DOHH2 (cell line): Measurements from ENCODE around the gene CHD9.
"Not testable (repeated sequence)": the region's sequence is repeated elsewhere in the genome, so short reads cannot be mapped to it uniquely, and the experiment has no call there.

Source experiments
- H3F3A ChIP-seq: fragments of 200-600 bp; sonication (generic), shearing (Covaris generic); 2 replicates; pipeline ENCODE4 v1.6.0; 2016; ENCODE audit warnings: antibody characterized with exemption, mild to moderate bottlenecking; ENCODE audit not compliant: control insufficient read depth, insufficient read depth
- H3K27ac ChIP-seq: fragments of 200-600 bp; sonication (generic); 2 replicates; pipeline ENCODE4 v1.5.1; 2014; ENCODE audit warnings: low read depth, mild to moderate bottlenecking, low read length, moderate library complexity
- H3K27me3 ChIP-seq: fragments of 200-600 bp; sonication (generic); 2 replicates; pipeline ENCODE4 v1.6.1; 2014; ENCODE audit warnings: mild to moderate bottlenecking, low read length, mixed read lengths; ENCODE audit not compliant: control insufficient read depth
- H3K36me3 ChIP-seq: fragments of 200-600 bp; sonication (generic); 2 replicates; pipeline ENCODE4 v1.6.1; 2014; ENCODE audit warnings: mild to moderate bottlenecking, low read length, moderate library complexity, mixed read lengths; ENCODE audit not compliant: control insufficient read depth
- H3K4me1 ChIP-seq: fragments of 200-600 bp; sonication (generic); 2 replicates; pipeline ENCODE4 v1.6.1; 2014; ENCODE audit warnings: mild to moderate bottlenecking, low read length, mixed read lengths; ENCODE audit not compliant: control insufficient read depth
- H3K4me2 ChIP-seq: fragments of 200-600 bp; sonication (generic); 2 replicates; pipeline ENCODE4 v1.6.0; 2014; ENCODE audit warnings: mild to moderate bottlenecking, low read length, moderate library complexity
- H3K4me3 ChIP-seq: fragments of 200-600 bp; sonication (generic); 2 replicates; pipeline ENCODE4 v1.5.1; 2014; ENCODE audit warnings: mild to moderate bottlenecking, low read length, mixed read lengths
- H3K79me2 ChIP-seq: fragments of 200-600 bp; sonication (generic); 2 replicates; pipeline ENCODE4 v1.6.1; 2014; ENCODE audit warnings: mild to moderate bottlenecking, low read length, mixed read lengths; ENCODE audit not compliant: control insufficient read depth
- H3K9me2 ChIP-seq: fragments of 200-600 bp; sonication (generic); replicated peaks from 2 replicates; pipeline ENCODE4 v1.6.1; 2014; ENCODE audit warnings: mild to moderate bottlenecking, low read length, mixed read lengths; ENCODE audit not compliant: control insufficient read depth
- H3K9me3 ChIP-seq: fragments of 200-600 bp; sonication (generic); 2 replicates; pipeline ENCODE4 v1.6.1; 2014; ENCODE audit warnings: antibody characterized with exemption, low read length, mixed read lengths; ENCODE audit not compliant: control insufficient read depth, insufficient read depth
- H4K20me1 ChIP-seq: fragments of 200-600 bp; sonication (generic); 2 replicates; pipeline ENCODE4 v1.6.0; 2014; ENCODE audit warnings: low read depth, mild to moderate bottlenecking, antibody characterized with exemption, low read length, moderate library complexity; ENCODE audit not compliant: control insufficient read depth, insufficient read depth
- CTCF ChIP-seq: fragments of 200-600 bp; sonication (generic); IDR thresholded peaks from one replicate; pipeline ENCODE4 v1.5.1; 2014; ENCODE audit warnings: antibody characterized with exemption, mild to moderate bottlenecking, low read depth, low read length; ENCODE audit not compliant: poor library complexity, severe bottlenecking
- EZH2phosphoT487 ChIP-seq: fragments of 200-600 bp; sonication (generic); IDR thresholded peaks from 2 replicates; pipeline ENCODE4 v1.6.1; 2017; ENCODE audit warnings: borderline replicate concordance, mild to moderate bottlenecking, antibody characterized with exemption, low read length, moderate library complexity, mixed read lengths

The CHD9 gene

GRCh38 chr16:53043986-53044601 lies 10.7 kb upstream of the CHD9 start:
- Histone ChIP-seq H3F3A (no peaks in the 10 kb centered on the region), H4K20me1 (no peaks in the 10 kb centered on the region), H3K36me3 (no peaks in the 10 kb centered on the region), H3K4me2 (no peak overlapping the region), H3K9me2 (no peaks in the 10 kb centered on the region), H3K27me3 (peaks cover 22% of the 10 kb centered on the region), H3K79me2 (no peaks in the 10 kb centered on the region), H3K4me3 (no peak overlapping the region), H3K9me3 (no peaks in the 10 kb centered on the region), H3K4me1 (peaks cover 9% of the 10 kb centered on the region), H3K27ac (no peak overlapping the region)
- TF ChIP-seq CTCF = no peak
- no peak for TF ChIP-seq EZH2phosphoT487

- Histone ChIP-seq H3K9me2 (no peaks in the 10 kb centered on the region), H3K36me3 (no peaks in the 10 kb centered on the region), H3K79me2 (no peaks in the 10 kb centered on the region), H3K9me3 (no peaks in the 10 kb centered on the region), H3K27me3 (peaks cover 22% of the 10 kb centered on the region), H3K4me2 (no peak overlapping the region), H3F3A (no peaks in the 10 kb centered on the region), H4K20me1 (no peaks in the 10 kb centered on the region), H3K4me3 (no peak overlapping the region), H3K27ac (no peak overlapping the region), H3K4me1 (peaks cover 9% of the 10 kb centered on the region)
- TF ChIP-seq CTCF (no peak), EZH2phosphoT487 (no peak)
Observed at GRCh38 chr16:53045341-53046220, 9.2 kb upstream of the CHD9 start.

GRCh38 chr16:53047515-53047914 lies 7.3 kb upstream of the CHD9 start:
- not testable (repeated sequence) for H3K4me1 ChIP-seq, H3K4me2 ChIP-seq, H3K79me2 ChIP-seq, H3K4me3 ChIP-seq, H3K9me3 ChIP-seq, H4K20me1 ChIP-seq, H3K36me3 ChIP-seq, H3F3A ChIP-seq, H3K27ac ChIP-seq, H3K9me2 ChIP-seq
- H3K27me3 ChIP-seq = peaks cover 22% of the 10 kb centered on the region
